Muscle layer of colon (tissue), 2 donors: ENCODE results near the gene AKAP13.

Experiments used
- H3K27ac ChIP-seq: one replicate; pipeline ENCODE4 v1.7.0; 2013; ENCODE audit warnings: low read depth, mild to moderate bottlenecking, low read length, moderate library complexity
- H3K27me3 ChIP-seq, 2 donors: one replicate each; pipeline ENCODE4 v1.7.0; 2013; ENCODE audit warnings: low read length in 2 of 2, mild to moderate bottlenecking in 2 of 2; ENCODE audit not compliant: insufficient read depth in 2 of 2, control insufficient read depth in 1 of 2
- H3K36me3 ChIP-seq: one replicate; pipeline ENCODE4 v1.7.0; 2013; ENCODE audit warnings: mild to moderate bottlenecking, low read length; ENCODE audit not compliant: insufficient read depth
- H3K4me1 ChIP-seq: one replicate; pipeline ENCODE4 v1.7.0; 2013; ENCODE audit warnings: mild to moderate bottlenecking, low read length; ENCODE audit not compliant: insufficient read depth
- H3K4me3 ChIP-seq, 2 donors: one replicate each; pipeline ENCODE4 v1.7.0; 2013; ENCODE audit warnings: low read length in 2 of 2, low read depth in 1 of 2, mild to moderate bottlenecking in 1 of 2, moderate library complexity in 1 of 2
- H3K9ac ChIP-seq: one replicate; pipeline ENCODE4 v1.7.0; 2013; ENCODE audit warnings: low read length
- H3K9me3 ChIP-seq: one replicate; pipeline ENCODE4 v1.7.0; 2013; ENCODE audit warnings: mild to moderate bottlenecking, low read length
- donor health status: abdominal sarcoma.
- donor health status: Adenocarcinoma of cecum.

AKAP13 gene

GRCh38 chr15:85603160-85603559 is 222.8 kb downstream of the AKAP13 start:
- Histone ChIP-seq H3K27ac (no peak overlapping the region), H3K9me3 (no peaks in the 10 kb centered on the region), H3K36me3 (no peaks in the 10 kb centered on the region), H3K9ac (no peak overlapping the region), H3K27me3 (no peaks in the 10 kb centered on the region), H3K4me3 (no peak overlapping the region), H3K4me1 (peaks cover 33% of the 10 kb centered on the region)

DNA sequence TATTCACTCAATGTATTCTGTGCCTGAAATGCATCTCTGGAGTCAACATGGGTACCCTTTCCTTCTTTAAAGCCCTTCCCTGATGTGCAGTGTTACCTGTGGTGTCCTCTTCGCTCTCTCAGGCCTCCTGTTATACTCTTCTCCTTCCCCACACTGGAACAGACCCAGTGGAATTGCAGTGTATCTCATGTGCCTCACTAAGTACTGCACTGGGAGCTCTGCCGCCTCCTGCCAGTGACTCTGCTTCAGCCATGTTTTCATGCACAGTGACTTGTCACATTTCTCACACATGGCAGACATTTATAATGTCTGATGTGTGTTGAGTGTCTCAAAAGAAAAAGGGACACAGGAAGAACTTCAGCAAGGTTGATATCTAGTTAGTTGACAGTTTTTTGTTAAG is 223.3 kb downstream of the AKAP13 start:
- no peaks in the 10 kb centered on the region for H3K36me3 ChIP-seq
- H3K27ac ChIP-seq, result no peak overlapping the region
- H3K9me3 ChIP-seq, result no peaks in the 10 kb centered on the region
- H3K27me3 ChIP-seq, result no peaks in the 10 kb centered on the region
- no peak overlapping the region for H3K4me3 ChIP-seq
- peaks cover 33% of the 10 kb centered on the region for H3K4me1 ChIP-seq
- H3K9ac ChIP-seq, result no peak overlapping the region

DNA sequence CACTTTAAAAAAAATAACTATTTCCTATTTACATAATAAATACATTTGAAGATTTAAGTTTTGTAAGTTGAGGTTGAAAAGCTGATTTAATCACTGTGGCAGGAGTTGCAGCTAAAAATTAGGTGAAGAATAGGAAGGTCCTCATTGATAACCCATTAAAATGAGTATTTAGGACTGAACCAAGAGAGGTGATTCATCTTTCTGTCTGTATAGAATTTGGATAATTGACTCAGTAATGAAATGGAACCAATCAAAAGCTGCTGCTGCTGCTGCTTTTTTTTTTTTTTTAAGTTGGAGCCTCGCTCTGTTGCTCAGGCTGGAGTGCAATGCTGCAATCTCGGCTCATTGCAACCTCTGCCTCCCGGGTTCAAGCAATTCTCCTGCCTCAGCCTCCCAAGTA is 223.8 kb downstream of the AKAP13 start:
- Histone ChIP-seq H3K4me3 (no peak overlapping the region), H3K9ac (no peak overlapping the region), H3K4me1 (peaks cover 28% of the 10 kb centered on the region), H3K36me3 (no peaks in the 10 kb centered on the region), H3K9me3 (no peaks in the 10 kb centered on the region), H3K27ac (no peak overlapping the region), H3K27me3 (no peaks in the 10 kb centered on the region)

DNA sequence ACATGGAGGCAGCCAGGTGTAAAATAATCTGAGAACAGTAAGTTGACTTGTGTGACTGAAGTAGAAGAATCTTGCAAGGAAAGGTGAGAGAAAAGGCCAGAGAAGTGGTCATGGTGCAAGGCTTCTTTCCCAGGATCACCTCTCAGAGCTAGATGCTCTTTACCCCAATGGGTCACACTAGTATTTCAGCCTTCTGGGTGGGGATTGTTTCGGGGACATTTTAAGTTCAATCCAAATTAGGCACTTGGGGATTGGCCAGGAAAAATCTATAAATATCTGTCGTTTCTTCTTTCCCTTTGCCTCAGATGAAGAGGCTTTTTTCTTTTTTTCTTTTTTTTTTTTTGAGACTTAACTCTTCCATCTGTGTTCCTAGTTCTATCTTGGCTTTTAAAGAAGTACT is 226.3 kb downstream of the AKAP13 start:
- Histone ChIP-seq H3K9ac (no peak overlapping the region), H3K27me3 (no peaks in the 10 kb centered on the region), H3K9me3 (no peaks in the 10 kb centered on the region), H3K4me3 (no peak overlapping the region), H3K36me3 (no peaks in the 10 kb centered on the region), H3K27ac (no peak overlapping the region), H3K4me1 (peaks cover 25% of the 10 kb centered on the region)

- no peaks in the 10 kb centered on the region for H3K9me3 ChIP-seq
- no peak overlapping the region for H3K4me3 ChIP-seq
- H3K4me1 ChIP-seq, result peaks cover 25% of the 10 kb centered on the region
- H3K27me3 ChIP-seq, result no peaks in the 10 kb centered on the region
- H3K27ac ChIP-seq, result no peak overlapping the region
- no peaks in the 10 kb centered on the region for H3K36me3 ChIP-seq
- H3K9ac ChIP-seq, result no peak overlapping the region
Observed at GRCh38 chr15:85607141-85607806, 226.9 kb downstream of the AKAP13 start.

DNA sequence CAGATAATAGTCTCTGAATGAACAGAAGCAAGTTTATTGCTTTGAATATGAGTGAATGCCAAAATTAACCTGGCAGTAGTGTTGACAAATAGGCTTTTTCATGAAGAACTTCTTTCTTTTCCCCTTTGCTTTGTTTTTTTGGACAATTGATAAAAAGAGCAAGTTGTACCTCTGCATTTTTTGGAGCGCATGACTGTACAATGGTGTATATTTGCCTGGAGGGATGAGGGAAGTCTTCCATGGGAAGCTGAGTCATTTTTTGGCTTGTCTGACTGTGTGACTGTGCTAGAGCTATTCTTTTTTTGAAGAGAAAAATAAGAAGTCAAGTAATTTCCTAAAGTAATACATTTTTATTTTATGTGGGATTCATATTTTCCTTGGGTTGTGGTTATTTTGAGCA is 227.4 kb downstream of the AKAP13 start:
- Histone ChIP-seq H3K9ac (no peak overlapping the region), H3K27me3 (no peaks in the 10 kb centered on the region), H3K4me1 (peaks cover 25% of the 10 kb centered on the region), H3K36me3 (no peaks in the 10 kb centered on the region), H3K27ac (peak overlapping the region; percentile 10), H3K9me3 (no peaks in the 10 kb centered on the region), H3K4me3 (no peak overlapping the region)

- no peak overlapping the region for H3K27ac ChIP-seq
- no peaks in the 10 kb centered on the region for H3K36me3 ChIP-seq
- no peak overlapping the region for H3K4me3 ChIP-seq
- no peaks in the 10 kb centered on the region for H3K27me3 ChIP-seq
- H3K9me3 ChIP-seq, result no peaks in the 10 kb centered on the region
- no peak overlapping the region for H3K9ac ChIP-seq
- peaks cover 32% of the 10 kb centered on the region for H3K4me1 ChIP-seq
Observed at GRCh38 chr15:85609492-85609891, 229.1 kb downstream of the AKAP13 start.

GRCh38 chr15:85611361-85611760 is 231.0 kb downstream of the AKAP13 start:
- Histone ChIP-seq H3K4me1 (peaks cover 48% of the 10 kb centered on the region), H3K27me3 (no peaks in the 10 kb centered on the region), H3K9me3 (no peaks in the 10 kb centered on the region), H3K36me3 (no peaks in the 10 kb centered on the region), H3K27ac (no peak overlapping the region), H3K4me3 (no peak overlapping the region), H3K9ac (no peak overlapping the region)

DNA sequence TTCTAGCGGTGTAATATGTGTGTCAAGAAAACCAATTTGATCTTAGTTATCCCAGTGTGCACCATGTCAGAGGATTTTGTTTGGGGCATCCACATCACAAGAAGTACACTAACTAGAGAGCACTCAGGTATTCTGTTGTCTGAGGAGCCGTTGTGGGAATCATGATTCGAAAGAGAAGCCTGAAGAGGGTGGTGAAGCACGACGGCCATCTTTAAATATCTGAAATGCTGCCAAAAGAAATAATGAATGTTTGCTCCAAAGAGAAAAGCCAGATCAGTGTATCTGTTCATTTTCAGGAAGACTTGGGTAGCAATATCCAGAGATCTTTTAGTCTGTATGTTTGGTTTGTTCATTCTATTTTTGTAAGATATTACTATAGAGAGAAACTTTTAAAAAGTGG is 233.7 kb downstream of the AKAP13 start:
- Histone ChIP-seq H3K9ac (no peak overlapping the region), H3K36me3 (no peaks in the 10 kb centered on the region), H3K4me1 (peaks cover 47% of the 10 kb centered on the region)

GRCh38 chr15:85615930-85616329 is 235.5 kb downstream of the AKAP13 start:
- Histone ChIP-seq H3K27me3 (no peaks in the 10 kb centered on the region), H3K9me3 (no peaks in the 10 kb centered on the region), H3K27ac (no peak overlapping the region), H3K4me1 (peaks cover 54% of the 10 kb centered on the region), H3K36me3 (no peaks in the 10 kb centered on the region), H3K4me3 (no peak overlapping the region), H3K9ac (no peak overlapping the region)

More for the DNA sequence above, 233.7 kb downstream of the AKAP13 start:
- Histone ChIP-seq H3K27me3 (no peaks in the 10 kb centered on the region), H3K27ac (no peak overlapping the region), H3K9me3 (no peaks in the 10 kb centered on the region), H3K4me3 (no peak overlapping the region)

GRCh38 chr15:85616549-85617110 is 236.2 kb downstream of the AKAP13 start:
- Histone ChIP-seq H3K4me3 (no peak overlapping the region), H3K4me1 (peaks cover 57% of the 10 kb centered on the region), H3K27me3 (no peaks in the 10 kb centered on the region), H3K9ac (no peak overlapping the region), H3K9me3 (no peaks in the 10 kb centered on the region), H3K36me3 (no peaks in the 10 kb centered on the region), H3K27ac (peak overlapping the region; percentile 28)

DNA sequence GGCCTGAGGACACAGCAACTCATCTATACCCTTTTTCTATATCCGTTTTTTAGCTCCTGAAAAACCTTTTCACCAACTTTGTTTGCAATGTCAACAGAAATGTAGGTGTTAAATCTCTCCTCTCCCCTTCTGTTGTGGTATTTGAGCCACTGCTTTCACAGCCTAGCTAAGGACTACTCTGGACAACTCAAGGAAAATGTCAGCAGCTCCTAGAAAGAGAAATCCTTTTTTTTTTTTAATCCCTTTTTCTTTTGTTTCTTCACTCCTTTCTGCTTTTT is 237.8 kb downstream of the AKAP13 start:
- H3K27me3 ChIP-seq, result no peaks in the 10 kb centered on the region
- H3K4me1 ChIP-seq, result peaks cover 62% of the 10 kb centered on the region
- peak overlapping the region; percentile 79 for H3K27ac ChIP-seq
- H3K9ac ChIP-seq, result peak overlapping the region; percentile 52
- peak overlapping the region in 1 of 2 donors; percentile 55 for H3K4me3 ChIP-seq
- no peaks in the 10 kb centered on the region for H3K9me3 ChIP-seq
- H3K36me3 ChIP-seq, result no peaks in the 10 kb centered on the region
